Common myeloid progenitor, CD34-positive (primary cell): ENCODE results near the gene ETV3L.

Experiments used
- CTCF ChIA-PET: fragments of 350-600 bp; sonication (Branson Sonifier 250); formaldehyde crosslinking; loops from one replicate; lab custom pipeline; 2021; ENCODE audit warnings: antibody characterized with exemption; lab: Charles Lee
- POLR2A ChIA-PET: fragments of 350-600 bp; sonication (Branson Sonifier 250); formaldehyde crosslinking; loops from one replicate; lab custom pipeline; 2021; ENCODE audit warnings: antibody characterized with exemption; lab: Charles Lee
- DNase-seq, 3 donors: peaks; one replicate each; pipeline versions ENCODE4 v3.0.0 to v3.0.0-alpha.2; 2013
- H3K27ac ChIP-seq, 2 experiments: 1 replicate in 1 of 2; 2 replicates in 1 of 2; pipeline ENCODE4 v1.7.0; 2013; ENCODE audit warnings: inconsistent platforms in 2 of 2, low read length in 2 of 2, mild to moderate bottlenecking in 2 of 2, low read depth in 1 of 2, moderate library complexity in 1 of 2; ENCODE audit not compliant: severe bottlenecking in 2 of 2, insufficient read depth in 1 of 2, poor library complexity in 1 of 2
- H3K27me3 ChIP-seq, 5 experiments: replicated peaks in 2 of 5; 1 replicate in 3 of 5; 2 replicates in 2 of 5; pipeline versions ENCODE4 v1.6.1 to v1.7.0; 2013; ENCODE audit warnings: low read length in 4 of 5, mild to moderate bottlenecking in 2 of 5, moderate library complexity in 2 of 5, inconsistent platforms in 1 of 5; ENCODE audit not compliant: insufficient read depth in 5 of 5, control insufficient read depth in 4 of 5
- H3K36me3 ChIP-seq, 4 experiments: 1 replicate in 2 of 4; 2 replicates in 2 of 4; pipeline versions ENCODE4 v1.6.1 to v1.7.0; 2013; ENCODE audit warnings: low read length in 3 of 4, control low read depth in 1 of 4, mild to moderate bottlenecking in 1 of 4; ENCODE audit not compliant: control insufficient read depth in 4 of 4, insufficient read depth in 4 of 4
- H3K4me1 ChIP-seq, 4 experiments: 1 replicate in 3 of 4; 2 replicates in 1 of 4; pipeline versions ENCODE4 v1.6.1 to v1.7.1; 2013; ENCODE audit warnings: low read length in 3 of 4, mild to moderate bottlenecking in 3 of 4, control low read depth in 1 of 4, inconsistent platforms in 1 of 4, moderate library complexity in 1 of 4; ENCODE audit not compliant: control insufficient read depth in 4 of 4, insufficient read depth in 4 of 4; ENCODE audit errors: control extremely low read depth in 1 of 4
- H3K4me3 ChIP-seq, 7 experiments: 1 replicate in 4 of 7; 2 replicates in 3 of 7; pipeline versions ENCODE4 v1.5.1 to v1.7.0; 2013; ENCODE audit warnings: mild to moderate bottlenecking in 7 of 7, low read length in 6 of 7, moderate library complexity in 6 of 7, inconsistent platforms in 2 of 7, low read depth in 2 of 7, control low read depth in 1 of 7; ENCODE audit not compliant: insufficient read depth in 4 of 7, control insufficient read depth in 1 of 7; ENCODE audit errors: extremely low read depth in 1 of 7
- H3K9me3 ChIP-seq, 5 experiments: 1 replicate in 4 of 5; 2 replicates in 1 of 5; pipeline versions ENCODE4 v1.6.1 to v1.7.1; 2013; ENCODE audit warnings: low read length in 4 of 5, mild to moderate bottlenecking in 2 of 5, inconsistent platforms in 1 of 5, low read depth in 1 of 5, moderate library complexity in 1 of 5; ENCODE audit not compliant: control insufficient read depth in 4 of 5, insufficient read depth in 2 of 5; ENCODE audit errors: control extremely low read depth in 1 of 5
- WGBS: methylation state at CpG from one replicate; pipeline ENCODE4 v1.1.5; 2013; ENCODE audit not compliant: insufficient coverage; 5-methylcytosine and 5-hydroxymethylcytosine counted together

ETV3L gene

DNA sequence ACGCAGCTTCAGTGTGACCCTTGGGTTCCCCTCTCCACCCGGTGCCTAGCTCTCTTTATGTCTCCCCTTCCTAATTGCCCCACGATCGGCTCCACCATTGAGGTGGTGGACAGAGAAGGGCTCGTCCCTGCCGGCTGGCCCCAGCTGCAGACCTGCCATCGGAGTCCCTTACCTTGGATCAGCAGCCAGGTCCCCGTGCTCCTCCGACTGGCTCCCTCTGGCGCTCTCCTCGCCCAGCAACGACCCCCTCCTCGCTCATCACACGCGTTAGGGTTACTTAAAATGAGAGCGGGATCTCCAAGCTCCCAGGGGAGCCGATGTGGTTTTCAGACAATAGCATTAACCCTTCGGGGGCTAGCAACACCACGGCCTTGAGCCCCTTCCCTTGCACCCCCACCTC lies 8.1 kb upstream of the ETV3L start:
- POLR2A ChIA-PET: no interaction called here

DNA sequence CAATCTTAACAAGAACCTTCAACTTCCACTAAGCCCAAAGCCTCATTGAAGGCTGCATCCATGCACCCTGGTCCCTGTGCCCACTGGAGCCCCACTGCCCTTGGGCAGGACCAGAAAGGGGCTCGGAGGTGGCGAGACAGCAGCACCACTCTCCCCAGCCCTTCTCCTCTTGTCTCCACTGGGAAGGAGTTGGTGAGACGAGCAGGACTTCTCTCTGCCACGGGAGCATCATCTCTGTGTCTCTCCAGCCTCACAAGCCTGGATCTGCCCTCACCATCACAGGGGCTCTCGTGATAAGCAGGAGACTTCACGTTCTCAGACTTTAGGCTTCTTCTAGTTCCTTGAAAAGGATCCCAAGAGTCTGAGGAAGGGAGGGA lies 7.2 kb upstream of the ETV3L start:
- Histone ChIP-seq H3K27ac (no peak overlapping the region), H3K4me1 (peaks cover 0 to 10% (median 1%) of the 10 kb centered on the region in 4 experiments)

More for the DNA sequence above, 8.1 kb upstream of the ETV3L start:
- no peak for DNase-seq
- Histone ChIP-seq H3K27me3 (peaks cover 0 to 25% (median 5%) of the 10 kb centered on the region in 5 experiments), H3K4me1 (peaks cover 0 to 10% (median 1%) of the 10 kb centered on the region in 4 experiments), H3K9me3 (no peaks in the 10 kb centered on the region), H3K36me3 (no peaks in the 10 kb centered on the region), H3K4me3 (no peak overlapping the region), H3K27ac (no peak overlapping the region)
- 74% methylated on average over 16 of the region's 19 CpGs for WGBS
- CTCF ChIA-PET: interaction anchor here (0.9 kb wide), 1 partner anchor 48 kb away, joined by 3 read pairs; no protein-coding TSS in a partner anchor

DNA sequence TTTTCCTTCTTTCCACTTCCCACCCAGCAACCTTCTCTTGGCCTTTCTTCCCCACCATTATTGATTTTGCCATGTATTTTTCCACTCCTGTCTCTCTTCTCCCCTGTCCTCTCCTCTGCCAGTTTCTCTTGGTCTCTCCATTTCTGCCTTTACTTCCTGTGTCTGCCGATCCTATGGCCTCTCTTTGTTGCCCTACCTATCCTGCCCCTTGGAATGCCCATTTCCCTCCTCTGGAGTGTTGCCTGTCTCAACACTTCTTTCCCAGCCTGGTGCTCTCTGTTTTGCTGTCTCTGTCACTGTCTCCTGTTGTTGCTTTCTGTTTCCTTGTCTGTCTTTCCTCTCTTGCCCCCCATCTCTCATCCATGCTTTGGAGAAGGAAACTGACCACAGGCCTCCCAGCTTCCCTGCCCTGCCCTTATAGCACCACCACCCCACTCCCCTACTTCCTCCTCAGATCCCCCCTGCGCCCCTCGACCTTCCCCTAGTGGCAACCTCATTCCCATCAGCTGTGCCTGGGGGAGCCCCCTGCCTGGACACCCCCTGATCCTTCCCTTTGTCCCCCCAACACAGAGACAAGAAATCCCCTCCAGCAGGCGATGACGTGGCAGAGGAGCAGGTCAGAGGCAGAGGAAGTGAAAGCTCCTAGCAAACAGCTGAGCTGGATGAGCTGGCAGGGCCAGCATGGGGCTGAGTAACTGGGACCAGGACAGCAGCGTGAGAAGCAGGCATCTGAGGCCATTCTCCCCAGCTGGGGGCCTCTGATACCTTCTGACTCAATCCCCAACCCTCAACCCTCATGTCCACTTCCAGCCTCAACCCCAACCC lies 6.6 kb upstream of the ETV3L start:
- H3K4me3 ChIP-seq: no peak overlapping the region
- WGBS: 46% methylated on average over 2 of the region's 6 CpGs
- peak; percentile 14 to 60 (median 55) for DNase-seq

More for the DNA sequence above, 7.2 kb upstream of the ETV3L start:
- CTCF ChIA-PET: interaction anchor here (1.3 to 1.9 kb wide), 2 partner anchors 13 to 19 kb away, joined by 4 to 6 read pairs; no protein-coding TSS in a partner anchor
- Histone ChIP-seq H3K27me3 (peaks cover 0 to 25% (median 5%) of the 10 kb centered on the region in 5 experiments), H3K36me3 (no peaks in the 10 kb centered on the region), H3K4me3 (no peak overlapping the region), H3K9me3 (no peaks in the 10 kb centered on the region)
- DNase-seq: no peak
- POLR2A ChIA-PET: no interaction called here
- WGBS: 94% methylated on average over 3 of the region's 6 CpGs

DNA sequence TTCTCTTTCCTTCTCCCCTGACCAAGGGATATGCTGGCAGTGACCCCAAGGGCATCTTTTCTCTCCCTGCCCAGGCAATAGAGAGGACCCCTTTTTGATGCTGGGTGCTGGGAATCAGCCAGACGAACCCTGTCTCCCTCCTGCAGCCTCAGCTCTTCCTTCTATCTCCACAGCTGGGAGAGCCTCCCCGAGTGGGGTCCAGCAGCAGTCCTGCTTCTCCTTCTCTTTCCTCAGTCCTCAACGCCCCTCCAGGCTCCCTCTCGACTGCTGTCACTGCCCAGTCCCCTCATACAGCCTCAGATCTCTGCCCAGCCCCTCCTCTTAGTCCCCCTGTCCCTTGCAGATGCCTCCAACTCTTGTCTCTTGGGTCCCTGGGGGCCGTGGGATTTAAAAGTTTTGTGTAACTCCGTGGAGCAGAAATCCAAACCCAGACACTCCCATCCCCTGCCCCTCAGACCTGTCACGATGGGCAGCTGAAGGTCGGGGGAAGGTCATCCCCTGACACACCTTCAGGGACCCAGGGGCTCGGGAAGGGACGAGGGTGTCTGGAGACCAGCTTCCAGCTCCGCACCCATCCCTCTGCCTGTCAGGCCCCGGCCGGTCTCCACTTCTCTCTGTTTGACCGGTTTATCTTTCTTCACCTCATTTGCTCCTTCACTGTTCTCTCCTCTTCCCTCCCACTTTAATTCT lies 5.8 kb upstream of the ETV3L start:
- DNase-seq: no peak
- ChIA-PET POLR2A (no interaction called here), CTCF (interaction anchor here (0.7 to 4.7 kb wide), 4 partner anchors 12 to 50 kb away, joined by 3 to 20 read pairs (median 4); no protein-coding TSS in a partner anchor)
- Histone ChIP-seq H3K36me3 (no peaks in the 10 kb centered on the region), H3K27ac (no peak overlapping the region), H3K9me3 (no peaks in the 10 kb centered on the region), H3K4me1 (peaks cover 0 to 10% (median 1%) of the 10 kb centered on the region in 4 experiments), H3K27me3 (peaks cover 0 to 25% (median 4%) of the 10 kb centered on the region in 5 experiments), H3K4me3 (no peak overlapping the region)
- WGBS: 91% methylated on average over 13 of the region's 14 CpGs

More for the DNA sequence above, 6.6 kb upstream of the ETV3L start:
- Histone ChIP-seq H3K27me3 (peaks cover 0 to 25% (median 5%) of the 10 kb centered on the region in 5 experiments), H3K36me3 (no peaks in the 10 kb centered on the region), H3K9me3 (no peaks in the 10 kb centered on the region), H3K4me1 (peaks cover 0 to 10% (median 1%) of the 10 kb centered on the region in 4 experiments), H3K27ac (no peak overlapping the region)
- CTCF ChIA-PET: interaction anchor here (1.0 to 1.9 kb wide), 3 partner anchors 12 to 18 kb away, joined by 3 to 6 read pairs (median 4); no protein-coding TSS in a partner anchor
- POLR2A ChIA-PET: no interaction called here

DNA sequence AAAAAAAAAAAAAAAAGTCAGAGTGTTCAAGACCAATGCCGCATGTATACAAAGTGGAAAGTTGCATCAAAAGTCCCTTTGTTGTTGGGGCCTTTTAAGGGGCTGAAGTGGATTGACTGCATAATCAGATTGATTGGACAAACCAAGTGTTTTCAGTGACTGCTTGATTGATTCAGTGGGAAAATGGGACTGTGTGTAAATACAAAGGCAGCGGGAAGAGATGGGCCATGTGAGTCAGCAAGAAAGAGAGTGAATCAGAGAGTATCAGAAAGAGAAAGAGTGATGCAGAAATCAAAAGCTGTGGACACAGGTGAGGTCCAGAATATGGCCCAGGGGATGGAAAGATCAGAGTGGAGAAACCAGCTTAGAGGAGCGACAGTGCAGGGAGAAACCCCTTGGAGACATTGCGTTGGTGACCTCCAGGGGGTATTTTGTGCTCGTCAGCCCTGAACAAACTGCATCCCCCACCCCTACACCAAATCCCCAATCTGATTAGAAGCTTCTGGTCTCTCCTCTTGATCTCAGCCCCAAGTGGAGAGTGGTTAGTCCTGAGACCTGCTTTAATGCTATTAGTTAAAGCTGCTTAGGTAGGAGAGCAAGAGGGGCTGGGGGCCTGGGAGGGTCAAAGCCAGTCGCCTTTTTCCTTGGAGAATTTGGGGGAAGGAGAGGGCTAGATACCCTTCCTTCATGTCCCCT lies 5.1 kb upstream of the ETV3L start:
- ChIA-PET CTCF (interaction anchor here (0.7 to 4.7 kb wide), 2 partner anchors 31 to 51 kb away, joined by 3 to 20 read pairs; no protein-coding TSS in a partner anchor), POLR2A (no interaction called here)
- Histone ChIP-seq H3K36me3 (no peaks in the 10 kb centered on the region), H3K27ac (no peak overlapping the region), H3K4me3 (no peak overlapping the region), H3K27me3 (peaks cover 0 to 25% (median 4%) of the 10 kb centered on the region in 5 experiments), H3K4me1 (peaks cover 0 to 11% (median 1%) of the 10 kb centered on the region in 4 experiments), H3K9me3 (no peaks in the 10 kb centered on the region)
- DNase-seq: no peak
- WGBS: 91% methylated on average over 4 of the region's 6 CpGs

DNA sequence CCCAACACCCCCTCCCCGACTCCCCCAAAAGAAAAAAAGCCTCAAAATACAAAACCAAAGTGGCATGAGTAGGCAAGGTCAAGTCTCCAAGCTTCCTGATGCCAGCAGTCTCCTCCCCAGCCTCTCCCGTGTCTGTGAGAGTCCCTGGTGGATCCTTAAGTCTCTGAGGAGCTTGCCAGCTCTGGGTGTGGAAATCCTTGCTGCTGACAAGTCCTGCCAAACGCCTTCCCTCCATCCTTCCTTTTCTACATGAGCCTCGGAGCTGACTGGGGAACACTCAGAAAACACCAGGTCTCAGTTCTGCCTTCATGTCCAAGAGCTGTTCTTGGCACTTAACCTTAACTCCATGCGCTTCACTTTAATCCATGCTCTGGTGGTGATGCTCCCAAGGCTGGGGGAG lies 3.7 kb upstream of the ETV3L start:
- WGBS: 79% methylated on average over 5 of the region's 5 CpGs
- H3K4me1 ChIP-seq: peaks cover 0 to 26% (median 9%) of the 10 kb centered on the region in 4 experiments
- no peak overlapping the region for H3K4me3 ChIP-seq
- CTCF ChIA-PET: interaction anchor here (1.2 to 4.7 kb wide), 5 partner anchors 9 to 53 kb away, joined by 3 to 20 read pairs (median 5); no protein-coding TSS in a partner anchor
- no peak for DNase-seq
- H3K27ac ChIP-seq: no peak overlapping the region
- no peaks in the 10 kb centered on the region for H3K36me3 ChIP-seq
- POLR2A ChIA-PET: no interaction called here
- H3K27me3 ChIP-seq: peaks cover 0 to 19% (median 2%) of the 10 kb centered on the region in 5 experiments
- no peaks in the 10 kb centered on the region for H3K9me3 ChIP-seq
